SK-N-SH (cell line): ENCODE measurements around the gene MEF2C. TPM values are rescaled to one million over a fixed set of nuclear protein-coding genes. Genes with fewer than 3 reads are reported as not detected.

Experiments
- CTCF ChIA-PET: fragments of 300-600, 350-600 bp; formaldehyde crosslinking; extraction: SDS; loops from one replicate; lab custom pipeline; 2021; lab: Yijun Ruan, JAX
- POLR2A ChIA-PET: fragments of 350-600 bp; sonication (Branson Sonifier 250); formaldehyde crosslinking; extraction: SDS; loops from one replicate; lab custom pipeline; 2020; ENCODE audit warnings: antibody characterized with exemption, inconsistent platforms; lab: Yijun Ruan, JAX
- DNase-seq: peaks from one replicate; pipeline ENCODE4 v3.0.0; 2012
- H2AFZ ChIP-seq: fragments of 200-600 bp; sonication (generic); 2 replicates; pipeline ENCODE4 v1.8.1; 2016; ENCODE audit warnings: antibody characterized with exemption, mild to moderate bottlenecking, low read depth
- H3F3A ChIP-seq: fragments of 200-600 bp; sonication (generic); replicated peaks from 2 replicates; pipeline ENCODE3; 2016; ENCODE audit warnings: antibody characterized with exemption, mild to moderate bottlenecking; ENCODE audit not compliant: insufficient read depth
- H3K27ac ChIP-seq, 2 experiments: fragments of 200-500 bp in 1 of 2; fragments of 200-600 bp in 1 of 2; sonication (Bioruptor generic) in 1 of 2; sonication (generic), shearing (Covaris generic) in 1 of 2; 2 replicates each; pipeline versions ENCODE4 v1.5.1 to v1.6.1; 2014 to 2016; ENCODE audit warnings: low read depth in 2 of 2, inconsistent platforms in 1 of 2, low read length in 1 of 2, mild to moderate bottlenecking in 1 of 2, mixed read lengths in 1 of 2
- H3K27me3 ChIP-seq: fragments of 200-600 bp; sonication (generic), shearing (Covaris generic); 2 replicates; pipeline ENCODE4 v1.6.1; 2016; ENCODE audit warnings: mixed run types; ENCODE audit not compliant: insufficient read depth
- H3K36me3 ChIP-seq, 2 experiments: fragments of 200-500 bp in 1 of 2; fragments of 200-600 bp in 1 of 2; sonication (Bioruptor generic) in 1 of 2; sonication (generic) in 1 of 2; replicated peaks in 1 of 2; 2 replicates each; pipeline versions ENCODE3 to v1.5.1; 2014 to 2016; ENCODE audit warnings: low read length in 1 of 2, mild to moderate bottlenecking in 1 of 2; ENCODE audit not compliant: insufficient read depth in 2 of 2, control insufficient read depth in 1 of 2
- H3K4me1 ChIP-seq, 2 experiments: fragments of 200-500 bp in 1 of 2; fragments of 200-600 bp in 1 of 2; sonication (Bioruptor generic) in 1 of 2; sonication (generic), shearing (Covaris generic) in 1 of 2; 2 replicates each; pipeline versions ENCODE4 v1.5.1 to v1.6.1; 2014 to 2016; ENCODE audit warnings: low read depth in 1 of 2, low read length in 1 of 2, mixed run types in 1 of 2; ENCODE audit not compliant: insufficient read depth in 2 of 2, control insufficient read depth in 1 of 2
- H3K4me2 ChIP-seq: fragments of 200-600 bp; sonication (generic), shearing (Covaris generic); 2 replicates; pipeline ENCODE4 v1.6.1; 2017; ENCODE audit warnings: mixed run types
- H3K4me3 ChIP-seq, 2 experiments: fragments of 200-500 bp in 1 of 2; fragments of 200-600 bp in 1 of 2; sonication (Bioruptor generic) in 1 of 2; sonication (generic), shearing (Covaris generic) in 1 of 2; 2 replicates each; pipeline versions ENCODE4 v1.5.1 to v1.8.1; 2014 to 2016; ENCODE audit warnings: low read depth in 2 of 2, inconsistent platforms in 1 of 2, low read length in 1 of 2, mild to moderate bottlenecking in 1 of 2, mixed read lengths in 1 of 2, moderate library complexity in 1 of 2
- H3K79me2 ChIP-seq: fragments of 200-600 bp; sonication (generic); 2 replicates; pipeline ENCODE4 v1.8.1; 2017; ENCODE audit warnings: mild to moderate bottlenecking; ENCODE audit not compliant: insufficient read depth
- H3K9ac ChIP-seq: fragments of 200-600 bp; sonication (generic); 2 replicates; pipeline ENCODE4 v1.6.1; 2017; ENCODE audit warnings: mixed run types
- H3K9me2 ChIP-seq: fragments of 200-600 bp; sonication (generic); 2 replicates; pipeline ENCODE4 v1.6.1; 2017; ENCODE audit warnings: mixed run types
- H3K9me3 ChIP-seq: fragments of 200-600 bp; sonication (generic); 2 replicates; pipeline ENCODE4 v1.6.1; 2017; ENCODE audit warnings: mixed run types, mild to moderate bottlenecking, moderate library complexity
- H4K20me1 ChIP-seq: fragments of 200-600 bp; sonication (generic); 2 replicates; pipeline ENCODE4 v1.6.1; 2017; ENCODE audit warnings: mild to moderate bottlenecking, mixed run types; ENCODE audit not compliant: insufficient read depth
- CHD2 ChIP-seq: fragments of 150-350 bp; IDR thresholded peaks from 2 replicates; pipeline ENCODE4 v1.6.1; 2018; ENCODE audit warnings: low read length; ENCODE audit not compliant: partially characterized antibody
- EP300 ChIP-seq, 2 experiments: IDR thresholded peaks; 2 replicates each; pipeline versions ENCODE4 v1.4.0 to v1.6.1; 2012; ENCODE audit warnings: borderline replicate concordance in 1 of 2, low read depth in 1 of 2, low read length in 1 of 2
- GATA2 ChIP-seq: sonication (generic); formaldehyde crosslinking; IDR thresholded peaks from 2 replicates; pipeline ENCODE4 v1.5.0; 2020; ENCODE audit warnings: mild to moderate bottlenecking, missing genetic modification reagents
- MXI1 ChIP-seq: IDR thresholded peaks from 2 replicates; pipeline ENCODE4 v1.6.1; 2012; ENCODE audit warnings: mild to moderate bottlenecking, low read depth, low read length, improper control_type of control experiment
- NFIC ChIP-seq: IDR thresholded peaks from 2 replicates; pipeline ENCODE4 v1.4.0; 2012; ENCODE audit warnings: borderline replicate concordance
- NRF1 ChIP-seq: IDR thresholded peaks from 2 replicates; pipeline ENCODE4 v1.6.1; 2012; ENCODE audit warnings: low read depth, mild to moderate bottlenecking, low read length
- POLR2AphosphoS5 ChIP-seq: IDR thresholded peaks from 2 replicates; pipeline ENCODE4 v1.6.1; 2012; ENCODE audit warnings: low read depth, low read length
- RAD21 ChIP-seq: IDR thresholded peaks from 2 replicates; pipeline ENCODE4 v1.6.1; 2012; ENCODE audit warnings: mild to moderate bottlenecking, low read length
- TEAD4 ChIP-seq: IDR thresholded peaks from 2 replicates; pipeline ENCODE4 v1.4.0; 2012; ENCODE audit warnings: mild to moderate bottlenecking, borderline replicate concordance; ENCODE audit not compliant: insufficient read depth
- ZBTB33 ChIP-seq: IDR thresholded peaks from 2 replicates; pipeline ENCODE4 v1.4.0; 2012; ENCODE audit warnings: low read depth, borderline replicate concordance
- WGBS: methylation state at CpG from one replicate; pipeline ENCODE4 v1.1.6; 2017; ENCODE audit warnings: low lambda C conversion rate; 5-methylcytosine and 5-hydroxymethylcytosine counted together
- polyA plus RNA-seq, 3 experiments: library from polyadenylated mRNA; depleted of rRNA; stranded (reverse); fragments of >200 nt; gene quantifications; 2 replicates each; pipeline ENCODE4 v1.2.3, GENCODE V29; 2012
- TF ChIP-seq, protein P1 (sequence below): fragments of 200-600 bp; sonication (generic); IDR thresholded peaks from 2 replicates; pipeline ENCODE4 v1.6.1; 2017; ENCODE audit warnings: antibody characterized with exemption, mild to moderate bottlenecking, moderate library complexity
- TF ChIP-seq, protein P2 (sequence below): fragments of 150-350 bp; IDR thresholded peaks from 2 replicates; pipeline ENCODE4 v1.6.1; 2016; ENCODE audit warnings: mild to moderate bottlenecking, low read depth, low read length

The MEF2C gene
- polyA plus RNA-seq, 1 of the 3 experiments (the other 2 are of a cell fraction): 1.2 TPM

GRCh38 chr5:88815050-88815789, 67.8 kb downstream of the MEF2C start:
- no peaks in the 10 kb centered on the region for H3K36me3 ChIP-seq
- no peak overlapping the region for H3K4me2 ChIP-seq
- no peaks in the 10 kb centered on the region for H3K4me1 ChIP-seq
- H2AFZ ChIP-seq: peak overlapping the region; percentile 30; the same call in 1 of the 2 replicates
- H3K9ac ChIP-seq: no peak overlapping the region
- H3K27ac ChIP-seq: no peak overlapping the region
- no peaks in the 10 kb centered on the region for H3K27me3 ChIP-seq
- no peaks in the 10 kb centered on the region for H4K20me1 ChIP-seq
- H3K9me3 ChIP-seq: no peaks in the 10 kb centered on the region
- ChIA-PET CTCF (no interaction called here), POLR2A (no interaction called here)
- no peaks in the 10 kb centered on the region for H3K79me2 ChIP-seq
- TF ChIP-seq, protein P1, sequence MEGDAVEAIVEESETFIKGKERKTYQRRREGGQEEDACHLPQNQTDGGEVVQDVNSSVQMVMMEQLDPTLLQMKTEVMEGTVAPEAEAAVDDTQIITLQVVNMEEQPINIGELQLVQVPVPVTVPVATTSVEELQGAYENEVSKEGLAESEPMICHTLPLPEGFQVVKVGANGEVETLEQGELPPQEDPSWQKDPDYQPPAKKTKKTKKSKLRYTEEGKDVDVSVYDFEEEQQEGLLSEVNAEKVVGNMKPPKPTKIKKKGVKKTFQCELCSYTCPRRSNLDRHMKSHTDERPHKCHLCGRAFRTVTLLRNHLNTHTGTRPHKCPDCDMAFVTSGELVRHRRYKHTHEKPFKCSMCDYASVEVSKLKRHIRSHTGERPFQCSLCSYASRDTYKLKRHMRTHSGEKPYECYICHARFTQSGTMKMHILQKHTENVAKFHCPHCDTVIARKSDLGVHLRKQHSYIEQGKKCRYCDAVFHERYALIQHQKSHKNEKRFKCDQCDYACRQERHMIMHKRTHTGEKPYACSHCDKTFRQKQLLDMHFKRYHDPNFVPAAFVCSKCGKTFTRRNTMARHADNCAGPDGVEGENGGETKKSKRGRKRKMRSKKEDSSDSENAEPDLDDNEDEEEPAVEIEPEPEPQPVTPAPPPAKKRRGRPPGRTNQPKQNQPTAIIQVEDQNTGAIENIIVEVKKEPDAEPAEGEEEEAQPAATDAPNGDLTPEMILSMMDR: no peak
- no peaks in the 10 kb centered on the region for H3K9me2 ChIP-seq
- H3F3A ChIP-seq: no peaks in the 10 kb centered on the region
- no peak overlapping the region for H3K4me3 ChIP-seq
- no peak for DNase-seq

GRCh38 chr5:88813805-88814575, 69.0 kb downstream of the MEF2C start:
- ChIA-PET POLR2A (no interaction called here), CTCF (no interaction called here)
- TF ChIP-seq MXI1: no peak
- TF ChIP-seq CHD2: no peak
- TF ChIP-seq, protein P2, sequence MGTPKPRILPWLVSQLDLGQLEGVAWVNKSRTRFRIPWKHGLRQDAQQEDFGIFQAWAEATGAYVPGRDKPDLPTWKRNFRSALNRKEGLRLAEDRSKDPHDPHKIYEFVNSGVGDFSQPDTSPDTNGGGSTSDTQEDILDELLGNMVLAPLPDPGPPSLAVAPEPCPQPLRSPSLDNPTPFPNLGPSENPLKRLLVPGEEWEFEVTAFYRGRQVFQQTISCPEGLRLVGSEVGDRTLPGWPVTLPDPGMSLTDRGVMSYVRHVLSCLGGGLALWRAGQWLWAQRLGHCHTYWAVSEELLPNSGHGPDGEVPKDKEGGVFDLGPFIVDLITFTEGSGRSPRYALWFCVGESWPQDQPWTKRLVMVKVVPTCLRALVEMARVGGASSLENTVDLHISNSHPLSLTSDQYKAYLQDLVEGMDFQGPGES: no peak
- no peak for TF ChIP-seq NFIC
- Histone ChIP-seq H3K36me3 (no peaks in the 10 kb centered on the region), H3K9me3 (no peaks in the 10 kb centered on the region), H3K4me1 (no peaks in the 10 kb centered on the region), H3K4me2 (no peak overlapping the region), H4K20me1 (no peaks in the 10 kb centered on the region), H3F3A (no peaks in the 10 kb centered on the region), H3K4me3 (no peak overlapping the region), H3K27me3 (no peaks in the 10 kb centered on the region), H3K9ac (no peak overlapping the region), H3K79me2 (no peaks in the 10 kb centered on the region), H2AFZ (no peak overlapping the region), H3K9me2 (no peaks in the 10 kb centered on the region), H3K27ac (no peak overlapping the region)
- WGBS: 92% methylated on average over 17 of the region's 17 CpGs
- no peak for DNase-seq

GRCh38 chr5:88813244-88813643, 69.7 kb downstream of the MEF2C start:
- Histone ChIP-seq H3K9me2 (no peaks in the 10 kb centered on the region), H4K20me1 (no peaks in the 10 kb centered on the region), H3K4me3 (no peak overlapping the region), H3K27ac (no peak overlapping the region), H3K9me3 (no peaks in the 10 kb centered on the region), H3K79me2 (no peaks in the 10 kb centered on the region), H2AFZ (no peak overlapping the region), H3K4me1 (no peaks in the 10 kb centered on the region), H3K36me3 (no peaks in the 10 kb centered on the region), H3K27me3 (no peaks in the 10 kb centered on the region), H3K9ac (no peak overlapping the region), H3F3A (no peaks in the 10 kb centered on the region), H3K4me2 (no peak overlapping the region)
- no peak for DNase-seq
- ChIA-PET POLR2A (no interaction called here), CTCF (no interaction called here)
- WGBS: 76% methylated on average over 1 of the region's 1 CpG
- TF ChIP-seq TEAD4 (no peak), RAD21 (no peak), EP300 (IDR thresholded peaks at IDR 0.05; ENCODE audit: borderline replicate concordance in 1 of 2, low read depth in 1 of 2, low read length in 1 of 2) (no peak), GATA2 (no peak), POLR2AphosphoS5 (no peak), CHD2 (no peak), ZBTB33 (no peak), NRF1 (no peak)
